D341Med (cell line): ENCODE data around the gene KCNMA1.

Experiments used
- DNase-seq: peaks from one replicate; pipeline ENCODE4 v3.0.0; 2012; ENCODE audit warnings: low spot score

KCNMA1 gene

DNA sequence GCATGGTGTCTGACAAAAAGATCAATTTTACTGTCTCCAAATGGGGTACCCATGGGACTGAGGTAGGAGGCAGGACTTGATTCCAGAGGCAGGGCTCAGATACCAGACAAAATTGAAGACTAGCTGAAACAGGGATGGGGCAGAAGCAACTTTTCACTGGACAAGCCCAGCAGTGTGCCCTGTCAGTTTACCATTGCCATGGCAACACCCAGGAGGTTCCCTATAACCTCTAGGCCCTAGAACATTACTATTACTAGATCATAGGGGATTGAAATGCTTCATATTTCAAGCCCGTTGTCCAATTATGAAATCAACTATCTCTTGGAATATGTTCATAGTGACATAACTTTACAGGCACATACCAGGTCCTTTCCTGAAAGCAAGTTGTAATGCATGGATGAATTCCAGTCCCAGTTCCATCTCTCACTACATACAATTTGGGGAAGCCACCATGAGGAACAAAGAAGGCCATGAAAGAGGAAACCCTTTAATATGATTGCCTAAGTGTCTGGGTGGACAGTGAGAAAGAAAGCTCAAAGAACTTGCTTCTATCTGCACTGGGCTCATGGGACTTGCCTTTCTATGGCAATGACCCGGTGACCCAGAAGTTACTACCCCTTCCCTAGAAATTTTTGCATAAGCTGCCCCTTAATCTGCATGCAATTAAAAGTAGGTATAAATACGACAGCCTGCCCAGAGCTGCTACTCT, 557.9 kb downstream of the KCNMA1 start:
- no peak for DNase-seq

DNA sequence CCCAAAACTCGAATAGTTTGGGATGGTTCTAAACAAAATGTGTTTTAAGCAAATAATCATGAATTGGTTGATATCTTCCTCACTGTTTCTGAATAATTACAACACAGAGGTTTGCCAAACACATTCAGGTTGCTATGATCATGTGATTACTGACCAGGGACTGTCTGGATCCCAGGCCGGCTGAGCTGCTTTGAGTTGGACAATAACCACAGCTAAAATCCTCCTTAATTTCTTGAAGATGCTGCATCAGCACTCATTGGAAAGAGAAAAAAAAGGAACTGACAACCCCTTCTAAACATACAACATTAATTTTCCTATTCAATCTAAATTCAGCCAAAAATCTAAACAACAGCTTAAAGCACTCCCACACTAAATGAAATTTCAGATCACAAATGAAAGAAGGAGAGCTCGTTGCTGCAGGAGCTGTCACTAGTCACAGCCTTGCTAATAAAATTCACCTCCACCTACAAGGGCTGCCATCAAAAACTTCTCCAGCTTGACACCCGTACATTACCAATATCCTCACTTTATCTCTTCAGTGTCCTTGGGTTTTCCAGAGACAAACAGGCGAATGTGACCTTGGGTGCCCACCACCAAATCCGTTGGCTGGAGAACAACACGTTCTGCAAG, 560.2 kb downstream of the KCNMA1 start:
- no peak for DNase-seq

- DNase-seq, result no peak
Observed at GRCh38 chr10:77075926-77076325, 561.7 kb downstream of the KCNMA1 start.

GRCh38 chr10:77074104-77074624, 563.4 kb downstream of the KCNMA1 start:
- no peak for DNase-seq

DNA sequence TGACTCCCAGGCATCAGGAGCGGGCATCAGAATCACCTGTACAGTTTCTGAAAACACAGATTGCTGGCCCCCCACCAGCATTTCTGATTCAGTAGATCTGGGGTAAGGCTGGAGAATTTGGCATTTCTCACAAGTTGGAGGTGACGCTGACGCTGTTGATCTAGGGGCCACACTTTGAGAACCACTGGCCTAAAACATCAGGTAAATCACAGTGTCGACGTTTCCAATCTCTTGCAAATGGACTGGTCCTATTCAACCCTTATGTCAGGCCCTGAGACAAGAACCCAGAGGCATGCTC, 564.0 kb downstream of the KCNMA1 start:
- DNase-seq, result no peak

DNA sequence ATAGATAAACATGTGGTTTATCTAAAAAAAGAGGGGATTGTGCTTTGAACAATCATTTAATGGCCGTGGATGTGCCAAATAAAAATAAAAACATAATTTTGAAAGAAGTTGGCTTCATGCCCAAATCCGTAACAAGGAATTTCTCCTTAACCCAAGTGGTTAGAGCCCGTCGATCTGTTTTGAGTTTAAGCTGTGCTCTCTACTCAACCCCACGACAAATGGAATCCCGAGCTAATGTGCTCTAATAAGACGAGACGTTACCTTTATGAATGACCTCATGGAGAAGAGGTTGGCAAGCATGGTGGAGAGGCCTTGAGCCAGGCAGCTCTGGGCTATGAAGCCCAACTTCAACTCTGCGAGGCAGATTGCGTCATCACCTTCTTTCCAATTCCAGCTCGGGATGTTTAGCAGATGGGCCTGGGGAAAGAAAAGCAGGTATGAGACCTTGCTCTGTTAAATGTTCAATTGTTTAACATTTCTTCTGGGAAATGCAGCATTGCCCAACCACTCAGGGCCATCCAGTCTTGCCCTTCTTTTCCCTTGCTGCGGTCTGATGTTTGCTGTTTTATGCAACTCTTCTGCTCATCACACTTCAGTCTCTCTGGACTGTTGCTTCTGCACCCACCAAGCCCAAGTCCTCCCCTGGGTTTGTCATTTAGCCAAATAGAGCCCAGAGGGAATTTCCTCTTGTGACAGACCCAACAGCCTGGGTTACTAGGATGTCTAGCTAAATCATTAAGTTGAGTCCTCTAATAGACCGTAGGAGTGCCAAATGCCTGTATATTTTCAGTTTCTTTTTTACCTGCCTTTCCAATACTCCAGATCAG, 564.6 kb downstream of the KCNMA1 start:
- no peak for DNase-seq

DNA sequence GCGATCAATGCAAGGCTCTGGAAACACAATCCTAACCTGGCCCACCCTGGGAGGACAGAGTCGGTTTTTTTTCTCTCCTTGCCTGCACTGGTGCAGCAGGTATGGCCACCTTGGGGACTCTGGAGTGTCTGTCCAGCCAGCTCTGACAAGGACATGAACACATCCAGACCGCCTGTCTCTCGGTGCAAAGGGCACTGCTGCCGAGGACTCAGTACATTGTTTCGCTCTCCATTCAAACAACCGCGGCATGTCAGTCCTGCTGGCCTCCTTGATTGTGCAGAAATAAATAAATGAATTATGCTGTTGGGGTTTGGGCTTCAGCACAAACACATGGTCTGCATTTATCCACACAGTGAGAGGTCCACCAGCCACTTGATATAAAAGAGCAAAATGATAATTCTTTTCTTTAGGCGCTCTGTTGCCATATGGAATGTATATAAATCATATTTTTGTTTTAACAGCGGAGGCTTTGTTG, 565.2 kb downstream of the KCNMA1 start:
- no peak for DNase-seq

DNA sequence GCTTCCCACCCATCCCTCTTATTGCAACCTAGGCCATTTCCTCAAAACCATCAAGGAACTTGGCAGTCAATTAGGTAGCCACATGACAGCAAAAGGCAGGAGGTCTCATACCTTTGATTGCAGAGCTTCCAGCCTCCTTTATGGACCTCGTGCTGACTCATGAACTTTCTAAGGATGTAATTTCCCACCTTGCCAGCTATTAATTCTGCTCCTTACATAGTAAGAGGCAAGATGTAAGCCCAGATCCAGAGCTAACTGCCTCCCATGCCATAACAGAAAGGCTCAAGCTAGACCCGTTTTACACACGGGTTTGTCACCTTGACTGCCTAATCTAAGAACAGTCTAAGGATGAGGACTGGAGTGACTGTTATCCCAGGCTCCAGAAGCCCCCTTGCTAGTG, 565.7 kb downstream of the KCNMA1 start:
- no peak for DNase-seq

DNA sequence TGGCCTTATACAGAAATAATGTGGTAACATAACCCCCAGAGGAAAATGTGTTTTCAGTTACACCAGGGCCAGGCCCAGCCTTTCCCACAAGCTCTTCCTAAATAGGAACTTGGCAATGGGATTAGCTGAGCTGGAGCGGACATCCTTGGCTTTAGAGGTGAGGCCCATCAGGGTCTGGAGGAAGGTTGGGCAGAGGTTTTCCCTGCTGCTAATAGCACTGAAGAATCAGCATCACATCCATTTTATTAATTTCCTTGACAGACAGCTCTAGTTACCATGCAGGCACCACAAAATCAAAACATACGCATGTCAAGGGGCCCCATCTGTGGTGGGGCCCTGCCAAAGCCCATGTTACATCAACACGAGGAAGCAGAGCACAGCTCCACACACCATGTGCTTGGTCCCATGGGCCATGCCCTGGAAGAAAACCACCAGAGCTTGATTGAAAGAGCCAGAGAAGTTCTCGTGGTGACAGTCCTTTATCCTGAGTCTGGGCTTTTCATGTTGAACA, 566.6 kb downstream of the KCNMA1 start:
- DNase-seq, result no peak

DNA sequence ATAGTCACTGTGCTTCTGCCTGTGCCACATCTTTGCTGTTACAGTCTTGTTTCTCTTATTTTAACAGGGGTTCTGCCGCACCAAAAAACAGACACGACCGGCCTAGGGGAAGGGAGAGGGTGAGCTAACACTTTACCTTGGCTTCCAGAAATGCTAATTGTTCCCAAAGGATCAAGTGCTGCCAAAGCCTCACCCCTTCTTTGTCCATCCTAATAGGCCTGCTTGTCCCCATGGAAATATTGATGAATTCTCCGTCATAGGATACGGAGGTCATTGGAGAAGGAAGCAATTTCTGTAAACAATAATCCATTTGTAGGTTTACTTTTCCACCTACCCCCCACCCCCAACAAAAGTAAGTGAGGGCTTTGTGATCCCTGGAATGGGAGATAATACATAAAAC, 567.3 kb downstream of the KCNMA1 start:
- DNase-seq, result no peak

- DNase-seq, result no peak
Observed at GRCh38 chr10:77068969-77069368, 568.6 kb downstream of the KCNMA1 start.

- no peak for DNase-seq
Observed at GRCh38 chr10:77068272-77068671, 569.3 kb downstream of the KCNMA1 start.

DNA sequence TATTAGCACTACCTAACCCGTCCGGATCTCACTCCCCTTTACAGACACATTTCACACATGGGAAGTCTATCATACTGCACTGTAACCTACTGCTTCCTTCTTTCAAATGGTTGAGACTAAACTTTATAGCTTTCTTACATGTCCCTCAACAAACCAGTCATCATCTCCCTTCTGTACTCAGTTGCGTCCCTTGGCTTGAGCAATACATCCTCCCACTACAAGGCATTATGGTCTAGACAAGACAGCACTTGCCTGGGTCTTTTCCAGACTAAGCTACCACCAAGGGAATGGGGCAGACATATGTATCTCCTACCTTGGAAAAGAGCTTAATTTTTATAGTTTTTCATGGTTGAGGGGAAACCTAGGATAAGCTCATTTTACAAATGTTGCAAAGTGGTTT, 575.2 kb downstream of the KCNMA1 start:
- DNase-seq, result no peak

DNA sequence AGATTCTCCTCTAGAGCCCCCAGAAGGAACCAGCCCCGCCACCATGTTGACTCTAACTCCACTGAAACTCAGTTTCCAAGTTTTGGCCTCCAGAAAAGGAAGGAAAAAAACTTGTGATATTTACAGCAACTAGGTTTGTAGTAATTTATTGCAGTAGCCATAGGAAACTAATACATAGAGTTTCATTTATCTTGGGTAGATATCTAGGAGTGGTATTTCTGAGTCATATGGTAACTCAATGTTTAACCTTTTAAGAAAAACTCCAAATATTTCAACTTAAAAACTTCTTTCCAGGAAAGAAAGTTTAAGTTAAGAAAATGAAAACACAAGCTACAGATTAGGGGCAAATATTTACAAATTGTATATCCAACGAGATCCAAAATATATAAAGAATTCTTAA, 576.7 kb downstream of the KCNMA1 start:
- no peak for DNase-seq

DNA sequence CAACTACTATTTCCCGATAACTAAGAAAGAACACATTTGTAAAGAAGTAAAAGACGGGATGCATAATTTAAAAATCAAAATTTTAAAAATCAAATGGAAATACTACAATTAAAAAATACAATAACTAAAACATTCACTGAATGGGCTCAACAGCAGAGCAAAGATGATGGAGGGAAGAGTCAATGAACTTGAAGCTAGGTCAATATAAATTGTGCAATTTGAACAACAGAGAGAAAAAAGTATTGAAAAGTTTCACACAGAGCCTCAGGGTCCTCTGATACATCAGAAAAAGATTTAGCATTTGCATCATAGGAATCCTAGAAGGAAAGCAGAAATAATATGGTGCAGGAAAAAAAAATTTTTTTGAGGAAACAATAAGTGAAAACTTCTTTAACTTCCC, 581.0 kb downstream of the KCNMA1 start:
- DNase-seq, result no peak

- DNase-seq, result no peak
Observed at GRCh38 chr10:77052593-77052992, 585.0 kb downstream of the KCNMA1 start.

- DNase-seq, result no peak
Observed at GRCh38 chr10:77051837-77052236, 585.8 kb downstream of the KCNMA1 start.

- DNase-seq, result no peak
Observed at GRCh38 chr10:77049896-77050295, 587.7 kb downstream of the KCNMA1 start.

DNA sequence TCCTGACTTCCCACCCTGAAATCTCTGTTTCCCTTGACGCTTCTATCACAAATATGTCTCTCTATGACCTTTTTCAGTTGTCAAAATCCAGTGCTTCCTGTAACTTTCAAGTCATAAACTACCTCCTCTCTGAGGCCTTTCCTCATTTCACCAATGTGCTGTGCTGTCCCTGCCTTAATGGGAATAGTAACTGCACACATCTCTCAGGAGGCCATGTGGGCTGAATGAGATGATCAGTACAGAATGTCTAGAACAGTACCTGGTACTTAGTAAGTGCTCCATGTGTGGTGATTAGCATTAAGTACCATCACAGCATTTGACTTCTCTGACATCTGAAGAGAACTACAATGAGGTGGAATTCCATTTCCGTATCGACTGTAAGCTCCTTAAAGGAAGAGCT, 588.5 kb downstream of the KCNMA1 start:
- no peak for DNase-seq

- no peak for DNase-seq
Observed at GRCh38 chr10:77045085-77045484, 592.5 kb downstream of the KCNMA1 start.

DNA sequence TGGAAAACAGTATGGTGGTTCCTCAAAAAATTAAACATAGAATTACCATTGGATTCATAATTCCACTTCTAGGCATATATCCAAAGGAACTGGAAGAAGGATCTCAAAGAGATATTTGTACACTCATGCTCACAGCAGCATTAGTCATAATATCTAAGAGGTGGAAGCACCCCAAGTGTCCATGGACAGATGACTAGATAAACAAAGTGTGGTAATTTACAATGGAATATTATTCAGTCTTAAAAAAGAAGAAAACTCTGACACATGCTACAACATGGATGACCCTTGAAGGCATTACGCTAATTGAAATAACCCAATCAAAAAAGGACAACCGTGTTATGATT, 594.2 kb downstream of the KCNMA1 start:
- DNase-seq, result no peak

DNA sequence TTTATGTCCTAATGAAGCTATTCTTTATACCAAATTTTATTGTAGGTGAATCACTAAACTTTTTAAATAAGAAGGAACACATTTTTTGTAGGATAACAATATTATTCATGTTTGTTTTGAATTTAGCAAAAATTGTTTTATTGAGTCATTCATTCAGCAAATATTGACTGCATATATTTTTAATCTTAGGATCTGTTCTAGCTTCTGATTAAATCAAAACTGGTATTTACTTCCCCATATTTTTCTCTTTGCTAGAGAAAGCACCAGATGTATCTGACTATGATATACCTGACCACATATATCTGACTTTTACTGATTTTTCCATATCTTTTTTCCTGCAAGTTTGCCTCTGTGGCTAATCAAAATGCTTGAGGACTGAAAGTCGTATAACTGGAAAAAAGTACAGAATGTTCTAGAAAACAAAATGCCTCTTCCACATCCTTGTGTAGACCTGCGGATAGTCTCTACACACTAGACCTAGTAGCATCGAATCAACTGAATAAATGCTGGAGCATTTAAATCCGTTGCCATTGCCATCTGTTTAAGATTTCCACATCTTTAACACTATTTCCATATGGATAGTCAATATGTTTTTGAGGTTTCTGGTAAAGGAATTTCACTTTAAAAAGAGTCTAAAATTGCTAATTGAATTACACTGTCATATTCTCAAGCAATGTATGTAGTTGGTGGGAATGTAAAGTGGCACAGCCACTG, 594.7 kb downstream of the KCNMA1 start:
- DNase-seq, result no peak
